NB4 (cell line): ENCODE measurements around the gene DKK3.

Experiments used
- DNase-seq: peaks from one replicate; pipeline ENCODE4 v3.0.0; 2010; ENCODE audit warnings: low read depth
- H3K4me3 ChIP-seq: one replicate; pipeline ENCODE4 v1.5.1; 2011; ENCODE audit warnings: mild to moderate bottlenecking, low read depth, low read length, moderate library complexity
- MAX ChIP-seq: IDR thresholded peaks from 2 replicates; pipeline ENCODE4 v1.6.1; 2011; ENCODE audit warnings: low read depth, low read length
- MYC ChIP-seq: IDR thresholded peaks from 2 replicates; pipeline ENCODE4 v1.6.1; 2011; ENCODE audit warnings: low read depth, low read length
- POLR2A ChIP-seq: IDR thresholded peaks from 2 replicates; pipeline ENCODE4 v1.6.1; 2011; ENCODE audit warnings: mild to moderate bottlenecking; ENCODE audit not compliant: insufficient read length; ENCODE audit errors: extremely low read depth
- TF ChIP-seq, protein P1 (sequence below): IDR thresholded peaks from one replicate; pipeline ENCODE4 v1.5.1; 2012; ENCODE audit warnings: low read depth, low read length

Gene DKK3

DNA sequence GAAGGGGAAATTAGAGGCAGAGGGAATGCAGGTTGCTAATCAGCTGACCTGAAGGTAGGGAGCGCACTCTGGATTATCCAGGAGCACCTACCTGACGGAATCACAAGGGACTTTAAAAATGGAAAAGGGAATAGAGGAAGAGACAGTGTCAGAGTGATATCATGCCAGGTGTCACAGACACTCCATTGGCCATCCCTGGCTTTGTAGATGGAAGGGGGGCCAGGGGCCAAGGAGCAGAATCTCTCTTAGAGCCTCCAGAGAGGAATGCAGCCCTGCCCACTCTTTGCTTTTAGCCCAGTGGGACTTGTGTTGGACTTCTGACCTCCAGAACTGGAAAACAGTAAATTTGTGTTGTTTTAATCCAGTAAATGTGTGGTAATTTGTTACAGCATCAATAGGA, 37.9 kb downstream of the DKK3 start:
- TF ChIP-seq MYC (no peak), MAX (no peak), POLR2A (no peak)
- TF ChIP-seq, protein P1, sequence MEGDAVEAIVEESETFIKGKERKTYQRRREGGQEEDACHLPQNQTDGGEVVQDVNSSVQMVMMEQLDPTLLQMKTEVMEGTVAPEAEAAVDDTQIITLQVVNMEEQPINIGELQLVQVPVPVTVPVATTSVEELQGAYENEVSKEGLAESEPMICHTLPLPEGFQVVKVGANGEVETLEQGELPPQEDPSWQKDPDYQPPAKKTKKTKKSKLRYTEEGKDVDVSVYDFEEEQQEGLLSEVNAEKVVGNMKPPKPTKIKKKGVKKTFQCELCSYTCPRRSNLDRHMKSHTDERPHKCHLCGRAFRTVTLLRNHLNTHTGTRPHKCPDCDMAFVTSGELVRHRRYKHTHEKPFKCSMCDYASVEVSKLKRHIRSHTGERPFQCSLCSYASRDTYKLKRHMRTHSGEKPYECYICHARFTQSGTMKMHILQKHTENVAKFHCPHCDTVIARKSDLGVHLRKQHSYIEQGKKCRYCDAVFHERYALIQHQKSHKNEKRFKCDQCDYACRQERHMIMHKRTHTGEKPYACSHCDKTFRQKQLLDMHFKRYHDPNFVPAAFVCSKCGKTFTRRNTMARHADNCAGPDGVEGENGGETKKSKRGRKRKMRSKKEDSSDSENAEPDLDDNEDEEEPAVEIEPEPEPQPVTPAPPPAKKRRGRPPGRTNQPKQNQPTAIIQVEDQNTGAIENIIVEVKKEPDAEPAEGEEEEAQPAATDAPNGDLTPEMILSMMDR: no peak
- no peak overlapping the region for H3K4me3 ChIP-seq
- DNase-seq: no peak

- DNase-seq: no peak
- no peak overlapping the region for H3K4me3 ChIP-seq
- TF ChIP-seq POLR2A: no peak
- TF ChIP-seq, protein P1: no peak
- no peak for TF ChIP-seq MAX
- no peak for TF ChIP-seq MYC
Measured at GRCh38 chr11:11969380-11970215, 38.8 kb downstream of the DKK3 start.

DNA sequence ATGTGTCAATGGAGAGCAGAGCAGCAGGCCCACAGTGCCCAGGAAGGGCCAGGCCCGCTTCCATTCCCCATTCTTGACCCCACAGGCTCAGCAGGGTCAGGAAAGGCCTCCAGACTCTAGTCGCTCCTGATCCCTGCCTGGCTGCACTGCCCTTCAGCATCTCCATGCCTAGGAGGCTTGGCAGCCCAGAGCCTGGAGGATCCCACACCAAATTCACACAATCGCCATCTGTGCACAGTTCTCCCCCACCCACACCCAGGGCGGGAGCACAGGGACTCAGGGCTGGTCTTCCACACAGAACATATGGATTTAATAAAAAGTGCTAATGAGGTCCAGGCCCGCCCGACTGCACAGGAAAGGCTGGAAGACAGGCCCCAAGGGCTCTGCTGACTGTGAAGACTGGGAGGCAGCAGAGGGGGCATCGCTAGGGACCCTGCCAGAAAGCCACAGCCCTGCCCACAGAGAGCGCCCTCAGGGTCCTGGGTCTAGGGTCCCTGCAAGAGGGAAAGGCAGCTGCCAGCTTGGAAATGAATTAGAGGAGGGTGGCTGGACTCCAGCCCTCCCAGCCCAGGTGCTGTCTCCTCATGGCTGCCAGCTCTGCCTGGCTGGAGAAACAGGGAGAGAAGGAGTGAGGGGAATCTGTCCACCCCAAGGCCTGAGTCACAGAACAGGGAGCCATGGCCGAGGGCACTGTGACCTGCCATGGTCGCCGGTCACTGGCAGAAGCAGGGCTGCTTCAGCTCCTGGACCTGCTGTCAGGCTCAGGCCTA, 39.7 kb downstream of the DKK3 start:
- TF ChIP-seq, protein P1: no peak
- no peak for TF ChIP-seq POLR2A
- TF ChIP-seq MYC: no peak
- TF ChIP-seq MAX: no peak
- H3K4me3 ChIP-seq: no peak overlapping the region
- DNase-seq: no peak

- H3K4me3 ChIP-seq: no peak overlapping the region
- TF ChIP-seq, protein P1: no peak
- no peak for TF ChIP-seq POLR2A
- TF ChIP-seq MAX: no peak
- TF ChIP-seq MYC: no peak
- DNase-seq: no peak
Measured at GRCh38 chr11:11967669-11968510, 40.5 kb downstream of the DKK3 start.

DNA sequence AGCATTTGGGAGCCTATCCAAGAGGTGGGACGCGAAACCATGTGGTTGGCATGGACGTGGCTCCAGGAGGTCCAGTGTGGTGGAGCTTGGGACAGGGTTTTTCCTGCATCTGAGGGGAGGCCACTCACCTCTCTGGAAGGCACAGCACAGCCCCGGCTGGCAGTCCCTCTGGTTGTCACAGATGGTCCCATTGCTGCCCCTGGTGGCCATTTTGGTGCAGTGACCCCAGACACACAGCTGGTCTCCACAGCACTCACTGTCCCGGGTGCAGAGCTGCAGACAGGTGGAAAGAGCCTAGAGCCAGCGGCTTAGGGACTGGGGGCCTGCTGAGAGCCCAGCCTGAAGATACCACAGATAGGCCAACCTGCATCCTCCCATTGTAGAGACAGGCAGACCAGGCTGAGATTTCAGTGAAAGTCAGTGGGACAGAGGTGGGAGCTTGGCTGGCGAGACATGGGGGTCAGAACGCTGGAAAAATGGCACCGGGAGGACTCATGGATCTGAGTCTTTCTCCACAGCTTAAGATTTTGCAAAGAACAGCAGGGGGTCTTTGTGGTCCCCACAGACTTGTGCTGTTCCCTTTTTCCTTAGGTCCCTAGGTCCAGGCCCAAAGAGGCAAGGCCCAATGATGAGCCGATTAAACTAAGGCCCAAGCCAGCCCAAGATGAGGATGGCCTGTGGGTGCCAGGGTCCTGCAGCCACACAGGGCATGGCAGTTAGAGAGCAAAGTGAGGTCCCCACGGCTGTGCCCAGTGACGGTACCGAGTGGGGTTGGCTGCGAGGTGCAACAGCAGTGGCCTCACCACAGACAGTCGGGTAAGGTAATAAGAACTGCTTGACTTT, 41.4 kb downstream of the DKK3 start:
- DNase-seq: peak; percentile 64
- TF ChIP-seq MYC: no peak
- TF ChIP-seq, protein P1: peak; percentile 92
- no peak overlapping the region for H3K4me3 ChIP-seq
